OCI-LY3 (cell line): ENCODE measurements around the gene PLSCR4.

Experiments used
- CTCF ChIP-seq: fragments of 200-600, 300-600 bp; sonication (generic); IDR thresholded peaks from 2 replicates; pipeline ENCODE4 v1.5.1; 2014; ENCODE audit warnings: antibody characterized with exemption, low read length, low read depth
- EZH2phosphoT487 ChIP-seq: fragments of 200-600 bp; shearing (Covaris generic); IDR thresholded peaks from 2 replicates; pipeline ENCODE4 v1.6.1; 2018; ENCODE audit warnings: antibody characterized with exemption, mixed run types, low read depth

- TF ChIP-seq CTCF (no peak), EZH2phosphoT487 (no peak)
Measured at GRCh38 chr3:146159037-146159436, 91.9 kb downstream of the PLSCR4 start.
